HG02884 (cell line): ENCODE measurements around the gene TAAR2.
"Not testable (repeated sequence)": the region's sequence is repeated elsewhere in the genome, so short reads cannot be mapped to it uniquely, and the experiment has no call there.

ENCODE experiments used
- ATAC-seq: cut with Tn5 transposase; IDR thresholded peaks from one replicate; pipeline ENCODE4 v1.9.1; 2021; ENCODE audit warnings: mild to moderate bottlenecking, moderate library complexity; ENCODE audit not compliant: unreplicated experiment

TAAR2 gene

GRCh38 chr6:132614554-132614953 lies 9.5 kb downstream of the TAAR2 start:
- no peak for ATAC-seq

- ATAC-seq, result no peak
Observed at GRCh38 chr6:132612449-132613108, 11.5 kb downstream of the TAAR2 start.

GRCh38 chr6:132611616-132612015 lies 12.5 kb downstream of the TAAR2 start:
- no peak for ATAC-seq

- ATAC-seq, result no peak
Observed at GRCh38 chr6:132607544-132608233, 16.4 kb downstream of the TAAR2 start.

GRCh38 chr6:132604635-132605152 lies 19.4 kb downstream of the TAAR2 start:
- no peak for ATAC-seq

GRCh38 chr6:132600900-132601299 lies 23.2 kb downstream of the TAAR2 start:
- ATAC-seq, result not testable (repeated sequence)

GRCh38 chr6:132598473-132598872 lies 25.6 kb downstream of the TAAR2 start:
- peak; percentile 63 for ATAC-seq

GRCh38 chr6:132596201-132596600 lies 27.9 kb downstream of the TAAR2 start:
- no peak for ATAC-seq

- no peak for ATAC-seq
Observed at GRCh38 chr6:132592855-132593254, 31.2 kb downstream of the TAAR2 start.

- ATAC-seq, result no peak
Observed at GRCh38 chr6:132590362-132590761, 33.7 kb downstream of the TAAR2 start.

- ATAC-seq, result no peak
Observed at GRCh38 chr6:132589454-132589853, 34.6 kb downstream of the TAAR2 start, which contains the start of gene TAAR5. TSS of gene TAAR5 (minus strand) at chr6:132589741. CDS start at chr6:132589686, 55 bp downstream.

- ATAC-seq, result no peak
Observed at GRCh38 chr6:132587424-132587823, 36.7 kb downstream of the TAAR2 start.

- no peak for ATAC-seq
Observed at GRCh38 chr6:132584698-132585097, 39.4 kb downstream of the TAAR2 start.

- no peak for ATAC-seq
Observed at GRCh38 chr6:132571774-132572173, 52.3 kb downstream of the TAAR2 start.

- ATAC-seq, result no peak
Observed at GRCh38 chr6:132570221-132570777, 53.8 kb downstream of the TAAR2 start, which contains the start of gene TAAR6. TSS of gene TAAR6 (plus strand) at chr6:132570322. CDS start at chr6:132570322, 0 bp downstream.

- ATAC-seq, result no peak
Observed at GRCh38 chr6:132569170-132569569, 54.9 kb downstream of the TAAR2 start.

- no peak for ATAC-seq
Observed at GRCh38 chr6:132568611-132569010, 55.5 kb downstream of the TAAR2 start.

GRCh38 chr6:132567566-132567965 lies 56.5 kb downstream of the TAAR2 start:
- ATAC-seq, result no peak
